ENCODE data around the gene CCDC188.

Gene CCDC188

DNA sequence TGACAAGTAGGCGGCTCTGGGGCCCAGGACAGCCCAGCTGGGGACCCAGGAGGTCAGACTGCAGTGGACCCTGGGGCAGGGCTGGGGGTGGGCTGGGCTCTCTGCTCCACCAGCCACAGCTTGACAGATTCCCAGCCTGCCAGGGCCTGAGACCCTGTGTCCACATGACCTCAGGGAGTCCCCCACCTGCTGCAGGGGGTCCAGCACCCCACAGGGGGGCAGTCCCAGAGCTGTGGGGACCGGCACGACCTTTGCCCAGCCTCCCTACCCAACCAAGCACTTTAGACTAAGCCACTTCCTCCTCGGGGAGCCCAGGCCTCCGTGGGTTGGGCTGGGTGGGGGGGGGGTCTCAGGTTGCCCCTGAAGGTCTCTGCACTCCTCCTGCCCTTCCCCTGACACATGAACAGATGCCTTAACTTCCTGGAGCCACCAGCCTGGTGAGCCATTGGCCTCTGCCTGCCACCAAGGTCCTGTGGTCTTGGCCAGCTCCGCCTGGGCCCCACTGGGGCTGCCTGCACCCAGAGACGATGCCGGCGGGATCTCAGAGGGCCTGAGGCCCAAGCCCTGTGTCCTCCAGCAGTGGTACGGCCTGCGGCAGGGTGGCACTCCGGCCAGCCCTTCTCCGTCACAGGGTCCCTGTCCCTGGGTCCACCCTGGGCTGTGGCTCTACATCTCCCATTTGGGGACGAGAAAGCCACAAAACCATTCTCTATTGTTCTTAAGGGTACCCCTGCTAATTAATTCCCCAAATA is 3.4 kb downstream of the CCDC188 start:
- no peak for DNase-seq

DNA sequence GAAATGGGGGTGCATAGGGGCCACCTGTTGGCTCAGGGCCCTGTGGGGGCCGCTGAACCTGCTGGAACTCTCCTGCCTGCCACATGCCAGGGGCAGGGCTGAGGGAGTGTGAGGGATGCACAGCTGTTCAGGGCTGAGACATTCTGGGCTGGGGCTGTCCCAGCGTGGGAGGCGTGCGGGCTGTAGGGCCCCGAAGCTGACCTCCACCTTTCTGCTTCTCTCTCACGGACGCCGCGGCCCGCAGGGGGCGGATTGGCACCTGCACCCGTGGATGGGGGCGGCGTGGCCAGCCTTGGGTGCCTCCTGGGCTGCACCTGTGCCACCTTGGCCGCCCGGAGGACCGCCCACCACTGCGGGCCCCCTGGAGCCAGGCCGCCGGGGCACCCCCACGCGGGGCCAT is 4.1 kb downstream of the CCDC188 start:
- DNase-seq, result no peak

- no peak for DNase-seq
These were observed 5.0 kb downstream of the CCDC188 start for GRCh38 chr22:20145832-20146223.

DNA sequence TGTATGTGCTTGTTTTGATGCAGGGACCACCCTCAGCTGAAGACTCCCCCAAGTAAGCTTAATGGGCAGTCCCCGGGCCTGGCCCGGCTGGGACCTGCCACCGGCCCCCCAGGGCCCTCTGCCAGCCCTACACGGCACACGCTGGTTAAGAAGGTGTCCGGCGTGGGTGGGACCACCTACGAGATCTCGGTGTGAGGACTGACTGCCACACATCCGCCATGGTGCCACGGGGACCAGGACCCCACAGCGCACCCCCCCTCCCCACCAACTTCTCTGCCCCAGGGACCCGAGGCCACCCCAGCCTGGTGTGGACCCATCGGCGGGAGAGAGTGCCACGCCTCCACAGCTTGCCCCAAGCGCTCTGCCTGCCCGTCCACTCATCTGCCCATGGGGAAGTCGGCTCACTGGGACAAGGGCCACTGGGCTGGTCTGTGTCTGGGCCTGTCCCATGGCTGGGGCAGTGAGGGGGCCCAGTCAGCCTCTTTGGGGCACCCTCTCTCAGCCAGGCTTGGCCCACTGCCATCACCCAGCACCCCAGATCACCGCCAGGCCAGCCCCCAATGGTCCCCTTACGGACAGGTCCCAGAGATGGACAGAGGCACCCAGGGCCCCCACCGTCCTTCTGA is 5.5 kb downstream of the CCDC188 start:
- DNase-seq, result no peak

DNA sequence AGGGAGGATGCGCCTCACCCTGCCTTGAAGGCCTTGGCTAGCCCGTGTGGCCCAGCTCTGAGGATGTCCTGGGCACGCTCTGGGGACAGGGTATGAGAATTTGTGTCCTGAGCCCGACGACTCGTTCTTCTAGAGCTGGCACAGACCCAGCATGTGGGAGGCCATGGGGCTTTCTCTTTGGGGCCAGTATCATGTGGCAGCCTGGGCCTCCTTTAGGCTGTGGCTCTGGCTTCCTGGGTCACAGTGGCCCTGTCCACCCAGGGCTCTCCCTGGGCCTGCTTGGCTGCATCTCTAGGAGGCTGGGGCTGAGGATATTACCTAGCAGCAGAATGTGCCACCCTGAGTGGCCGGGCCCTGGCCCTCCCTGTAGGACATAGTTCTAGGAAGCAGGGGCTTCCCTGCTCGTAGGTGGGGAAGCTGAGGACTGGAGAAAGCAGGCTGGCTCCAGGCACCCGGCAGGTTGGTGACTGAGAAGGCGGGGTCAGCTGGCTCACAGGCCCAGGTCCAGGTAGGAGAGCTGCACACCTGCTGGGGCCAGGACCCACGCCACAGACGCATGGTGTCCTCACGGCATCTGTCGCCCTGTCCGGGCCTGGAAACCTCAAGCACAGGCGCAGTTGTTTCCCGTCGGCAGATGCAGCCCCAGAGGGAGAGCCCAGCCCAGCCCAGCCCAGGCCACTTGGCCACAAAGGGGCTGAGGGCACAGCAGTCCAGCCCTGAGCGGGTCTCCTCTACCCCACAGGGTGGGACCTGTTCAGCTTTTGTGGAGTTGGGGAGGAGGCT is 6.8 kb downstream of the CCDC188 start:
- no peak for DNase-seq

GRCh38 chr22:20142711-20143621 is 7.9 kb downstream of the CCDC188 start:
- no peak for DNase-seq

DNA sequence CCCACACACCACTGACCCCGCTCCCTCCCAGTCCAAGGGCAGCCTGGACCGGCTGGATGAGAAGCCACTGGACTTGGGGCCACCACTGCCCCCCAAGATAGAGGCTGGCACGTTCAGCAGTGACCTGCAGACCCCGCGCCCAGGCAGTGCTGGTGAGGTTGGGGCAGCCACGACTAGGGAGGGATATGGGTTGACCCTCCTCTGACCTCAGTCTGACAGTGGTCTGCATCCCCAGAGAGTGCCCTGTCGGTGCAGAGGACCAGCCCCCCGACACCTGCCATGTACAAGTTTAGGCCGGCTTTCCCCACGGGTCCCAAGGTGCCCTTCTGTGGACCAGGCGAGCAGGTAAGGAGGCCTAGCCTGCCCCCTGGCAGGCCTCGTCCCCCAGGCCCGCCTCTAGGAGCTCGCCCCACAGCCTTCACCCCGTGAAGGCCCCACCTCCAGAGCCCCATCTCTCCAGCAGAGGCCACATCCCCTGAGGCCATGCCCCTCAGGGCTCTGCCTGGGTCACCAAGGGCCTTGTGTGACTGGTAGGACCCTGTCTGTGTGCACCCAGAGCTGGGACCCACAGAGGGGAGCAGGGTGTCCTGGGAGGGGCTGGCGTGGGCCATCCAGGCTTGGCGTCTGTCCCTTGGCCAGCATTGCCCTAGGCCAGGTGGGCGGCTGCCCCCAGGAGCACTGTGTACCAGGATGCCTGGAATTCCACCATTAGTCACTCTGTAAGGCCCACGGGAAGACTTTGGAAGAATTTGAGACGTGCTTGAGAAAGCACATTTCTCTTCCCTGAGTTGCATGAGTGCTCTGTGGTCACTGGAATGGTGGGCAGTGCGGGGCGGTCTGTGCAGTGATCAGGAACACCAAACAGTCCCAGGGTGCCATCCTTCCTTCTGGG is 9.4 kb downstream of the CCDC188 start:
- DNase-seq, result no peak

GRCh38 chr22:20140521-20140964 is 10.3 kb downstream of the CCDC188 start:
- DNase-seq, result no peak

DNA sequence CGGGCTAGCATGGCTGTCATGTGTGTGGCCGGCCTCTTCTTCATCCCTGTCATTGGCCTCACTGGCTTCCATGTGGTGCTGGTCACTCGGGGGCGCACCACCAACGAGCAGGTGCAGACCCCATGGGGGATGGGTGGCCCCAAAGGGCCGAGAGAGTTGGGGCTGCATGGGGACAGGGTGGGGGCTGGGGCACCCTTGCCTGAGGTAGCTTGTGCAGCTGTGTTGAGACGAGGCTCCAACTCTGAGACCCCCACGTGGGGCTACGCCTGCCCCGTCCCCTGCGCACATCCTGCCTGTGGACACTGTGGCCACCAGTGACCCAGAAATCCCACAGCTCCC is 10.8 kb downstream of the CCDC188 start:
- DNase-seq, result no peak

DNA sequence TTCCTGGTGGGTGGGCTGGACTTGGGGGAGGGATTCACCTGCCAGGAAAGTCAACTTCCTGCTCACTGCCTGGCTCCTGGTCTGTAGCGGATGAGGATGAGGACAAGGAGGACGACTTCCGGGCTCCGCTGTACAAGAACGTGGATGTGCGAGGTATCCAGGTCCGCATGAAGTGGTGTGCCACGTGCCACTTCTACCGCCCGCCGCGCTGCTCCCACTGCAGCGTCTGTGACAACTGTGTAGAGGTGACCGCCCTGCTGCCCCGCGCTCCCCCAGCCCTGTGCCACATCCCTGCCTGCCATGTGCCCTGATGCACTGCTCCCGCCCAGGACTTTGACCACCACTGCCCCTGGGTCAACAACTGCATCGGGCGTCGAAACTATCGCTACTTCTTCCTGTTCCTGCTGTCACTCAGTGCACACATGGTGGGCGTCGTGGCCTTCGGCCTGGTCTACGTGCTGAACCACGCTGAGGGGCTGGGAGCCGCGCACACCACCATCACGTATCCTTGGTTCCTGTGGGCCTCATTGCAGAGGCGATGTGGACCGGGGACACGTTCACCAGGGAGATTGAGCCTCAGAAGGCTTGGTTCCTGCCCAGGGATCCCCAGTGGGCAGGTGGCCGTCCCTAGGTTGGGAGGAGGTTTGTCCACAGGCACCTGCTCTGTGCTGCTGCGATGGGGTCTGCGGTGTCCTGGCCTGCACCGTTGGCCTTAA is 11.3 kb downstream of the CCDC188 start:
- no peak for DNase-seq

DNA sequence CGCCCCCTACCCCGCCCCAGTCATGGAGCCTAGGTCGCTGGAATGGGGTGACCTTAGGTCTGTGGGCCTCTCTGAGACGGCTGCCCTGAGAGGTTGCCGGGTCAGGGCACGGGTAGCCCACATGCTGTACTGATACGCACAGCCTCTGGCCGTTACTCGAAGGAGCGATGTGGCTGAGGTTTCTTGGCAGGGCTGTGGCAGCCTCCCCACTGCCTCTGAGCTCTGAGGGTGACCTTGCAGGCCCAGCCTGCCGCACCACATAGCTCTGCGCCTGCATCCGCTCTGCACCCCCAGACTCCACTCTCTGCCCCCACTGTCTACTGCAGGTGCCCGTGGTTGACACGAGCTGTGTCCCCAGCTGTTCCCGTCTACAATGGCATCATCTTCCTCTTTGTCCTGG is 12.0 kb downstream of the CCDC188 start:
- no peak for DNase-seq

- DNase-seq, result no peak
These were observed 12.5 kb downstream of the CCDC188 start for GRCh38 chr22:20138417-20138738.

DNA sequence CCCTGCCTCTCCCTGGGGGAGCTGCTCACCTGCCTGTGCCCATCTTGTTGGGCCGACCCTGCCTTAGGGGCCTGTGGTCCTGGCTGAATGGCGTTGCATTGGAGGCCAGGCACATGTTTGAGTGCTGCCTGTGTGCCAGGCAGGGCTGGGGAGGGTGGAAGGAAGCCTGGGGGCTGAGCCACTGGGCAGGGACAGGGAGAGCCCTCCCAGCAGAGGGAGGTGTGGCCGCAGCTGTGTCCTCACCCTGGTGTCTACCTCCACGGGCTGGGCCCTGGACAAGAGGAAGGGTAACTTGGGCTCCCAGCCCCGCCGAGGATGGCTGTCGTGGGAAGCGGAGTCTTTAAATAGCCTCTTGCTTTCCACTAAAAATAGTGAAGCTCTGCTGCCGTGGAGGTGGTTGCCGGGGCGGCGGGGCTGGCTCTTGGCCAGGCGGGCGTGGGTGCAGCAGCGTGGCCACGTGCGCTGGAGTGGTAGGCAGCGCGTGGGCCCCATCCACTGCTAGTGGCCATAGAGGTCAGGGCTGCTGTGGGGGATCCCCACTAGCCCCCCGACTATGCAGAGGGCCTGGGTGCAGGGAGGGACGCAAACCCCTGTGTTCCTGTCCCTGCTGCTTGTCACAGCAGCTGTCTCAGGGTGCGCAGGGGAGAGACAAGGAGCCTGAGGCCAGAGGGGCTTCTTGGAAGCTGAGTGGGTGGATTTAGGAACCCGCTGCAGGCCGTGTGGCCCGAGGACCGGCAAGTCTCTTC is 13.0 kb downstream of the CCDC188 start:
- no peak for DNase-seq

DNA sequence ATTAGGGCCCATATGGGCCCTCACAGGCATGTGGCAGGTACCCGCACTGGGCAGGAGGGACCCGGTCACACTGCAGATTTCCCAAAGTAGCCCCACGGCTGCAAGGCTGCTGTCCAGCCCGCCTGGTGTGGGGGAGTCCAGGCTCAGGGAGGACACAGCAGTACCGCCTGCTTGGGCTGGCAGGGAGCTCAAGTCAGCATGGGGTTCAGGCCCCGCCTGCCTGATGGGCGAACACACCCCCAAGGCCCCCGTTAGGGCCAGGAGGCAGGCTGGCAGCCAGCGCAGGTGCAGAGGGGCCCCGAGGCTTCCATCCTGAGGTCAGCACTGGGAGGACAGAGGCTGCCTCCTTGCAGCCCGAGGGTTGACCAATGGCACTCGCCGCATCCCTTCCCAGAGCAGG is 13.7 kb downstream of the CCDC188 start:
- DNase-seq, result no peak

DNA sequence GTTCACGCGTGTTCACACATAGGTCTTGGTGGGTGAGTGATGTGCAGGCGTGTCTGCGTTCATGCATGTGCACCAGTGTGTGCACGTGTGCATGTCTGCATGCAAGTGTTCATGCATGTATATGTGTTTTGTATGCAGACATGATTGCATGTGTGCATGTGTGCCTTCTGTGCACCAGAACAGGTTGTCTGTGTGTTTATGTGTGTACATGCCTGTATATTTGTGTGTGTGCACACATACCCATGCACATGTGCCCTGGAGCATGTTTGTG is 14.3 kb downstream of the CCDC188 start:
- DNase-seq, result no peak

GRCh38 chr22:20135806-20136602 is 14.9 kb downstream of the CCDC188 start:
- DNase-seq, result no peak

- DNase-seq, result no peak
These were observed 15.6 kb downstream of the CCDC188 start for GRCh38 chr22:20135265-20135664.

GRCh38 chr22:20133930-20134549 is 16.8 kb downstream of the CCDC188 start:
- DNase-seq, result no peak

- DNase-seq, result no peak
These were observed 18.1 kb downstream of the CCDC188 start for GRCh38 chr22:20132686-20133246.
